Muscle of leg (tissue), 11 donors: ENCODE measurements around the gene STPG4. TPM values are rescaled to one million over a fixed set of nuclear protein-coding genes. Genes with fewer than 3 reads are reported as not detected.

ENCODE experiments used
- DNase-seq: peaks from one replicate; pipeline ENCODE4 v3.0.0; 2013
- H3K27ac ChIP-seq: one replicate; pipeline ENCODE4 v1.5.1; 2013; ENCODE audit warnings: mild to moderate bottlenecking, low read length, control low read depth
- H3K27me3 ChIP-seq: one replicate; pipeline ENCODE4 v1.6.1; 2013; ENCODE audit warnings: low read length; ENCODE audit not compliant: control insufficient read depth, insufficient read depth
- H3K36me3 ChIP-seq: one replicate; pipeline ENCODE4 v1.6.1; 2013; ENCODE audit warnings: low read length; ENCODE audit not compliant: control insufficient read depth, insufficient read depth
- H3K4me1 ChIP-seq: one replicate; pipeline ENCODE4 v1.6.1; 2013; ENCODE audit warnings: low read length; ENCODE audit not compliant: control insufficient read depth, insufficient read depth
- H3K4me3 ChIP-seq: one replicate; pipeline ENCODE4 v1.5.1; 2013; ENCODE audit warnings: low read length, control low read depth
- H3K9me3 ChIP-seq: replicated peaks from 2 replicates; pipeline ENCODE4 v1.6.1; 2013; ENCODE audit warnings: low read depth, low read length; ENCODE audit not compliant: control insufficient read depth
- WGBS: methylation state at CpG from one replicate; pipeline ENCODE4 v1.1.5; 2013; ENCODE audit warnings: missing lambda C conversion rate; ENCODE audit not compliant: insufficient coverage; 5-methylcytosine and 5-hydroxymethylcytosine counted together
- polyA plus RNA-seq, 8 donors: library from polyadenylated mRNA; unstranded; fragments of 120-200 nt; gene quantifications; one replicate each; pipeline versions ENCODE4 v1.2.1 to v1.2.3, GENCODE V29; 2013; ENCODE audit warnings: inconsistent platforms in 1 of 8, low replicate concordance in 1 of 8; ENCODE audit not compliant: insufficient read length in 8 of 8, insufficient read depth in 1 of 8
- total RNA-seq: library from RNA; stranded (reverse); fragments of 120-200 nt; gene quantifications from one replicate; pipeline ENCODE4 v1.2.4, GENCODE V29; 2013

STPG4 gene
- total and polyA plus RNA-seq, 9 donors: 0.12 to 0.22 (median 0.19) TPM; not detected in 6

DNA sequence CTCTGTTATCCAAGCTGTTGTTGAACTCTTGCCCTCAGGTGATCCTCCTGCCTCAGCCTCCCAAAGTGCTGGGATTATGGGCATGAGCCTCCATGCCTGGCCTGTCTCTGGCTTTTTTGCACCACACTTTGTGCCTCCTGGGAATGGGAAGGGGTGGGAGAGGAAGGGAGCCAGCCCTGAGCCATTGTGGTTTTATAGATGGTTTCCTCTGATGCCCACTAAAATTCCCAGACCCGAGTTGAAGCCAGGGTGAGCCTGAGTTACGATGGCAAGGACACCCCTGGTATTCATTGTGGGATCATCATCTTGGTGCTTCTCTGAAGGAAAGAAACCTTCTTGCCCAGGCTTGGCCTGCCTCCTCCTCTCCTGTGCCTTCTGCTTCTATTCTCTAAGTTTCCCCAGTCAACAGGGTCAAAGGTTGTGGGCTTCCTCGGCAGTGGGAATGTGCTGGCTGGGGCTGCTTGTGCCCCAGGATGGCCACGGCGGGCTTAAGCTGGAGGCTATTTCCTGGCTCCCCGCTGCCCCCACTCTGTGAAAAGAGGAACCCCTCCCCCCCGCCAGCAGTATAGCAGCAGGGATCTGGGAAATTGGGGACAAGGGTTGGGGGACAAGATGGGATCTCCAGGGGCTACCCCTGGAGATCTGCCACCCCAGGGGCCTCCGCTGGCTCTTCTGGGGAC lies 106.2 kb downstream of the STPG4 start:
- H3K9me3 ChIP-seq: no peaks in the 10 kb centered on the region
- WGBS: 86% methylated on average over 2 of the region's 8 CpGs
- no peak overlapping the region for H3K27ac ChIP-seq
- peaks cover 46% of the 10 kb centered on the region for H3K4me1 ChIP-seq
- H3K36me3 ChIP-seq: peaks cover 49% of the 10 kb centered on the region
- no peaks in the 10 kb centered on the region for H3K27me3 ChIP-seq
- DNase-seq: no peak
- no peak overlapping the region for H3K4me3 ChIP-seq

DNA sequence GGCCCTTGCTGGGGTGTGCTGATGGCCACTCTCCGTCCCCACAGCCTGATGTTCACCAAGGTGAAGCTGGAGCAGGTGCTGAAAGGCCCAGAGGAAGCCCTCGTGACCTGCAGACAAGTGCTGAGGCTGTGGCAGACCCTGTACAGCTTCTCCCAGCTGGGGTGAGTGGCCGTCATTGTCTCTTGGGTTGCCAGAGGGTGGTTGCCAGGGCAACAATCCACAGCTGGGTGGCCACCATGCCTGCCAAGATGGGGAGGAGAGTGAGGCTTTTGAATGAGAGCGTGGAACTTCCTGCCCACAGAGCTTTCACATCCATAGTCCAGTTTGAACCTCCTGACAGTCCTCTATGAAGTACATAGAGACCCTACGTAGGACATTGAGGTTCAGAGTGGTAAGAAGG lies 108.8 kb downstream of the STPG4 start:
- Histone ChIP-seq H3K36me3 (peaks cover 32% of the 10 kb centered on the region), H3K9me3 (no peaks in the 10 kb centered on the region), H3K27me3 (no peaks in the 10 kb centered on the region), H3K4me3 (no peak overlapping the region), H3K4me1 (peaks cover 58% of the 10 kb centered on the region), H3K27ac (no peak overlapping the region)
- WGBS: 75% methylated on average over 2 of the region's 5 CpGs
- DNase-seq: no peak

DNA sequence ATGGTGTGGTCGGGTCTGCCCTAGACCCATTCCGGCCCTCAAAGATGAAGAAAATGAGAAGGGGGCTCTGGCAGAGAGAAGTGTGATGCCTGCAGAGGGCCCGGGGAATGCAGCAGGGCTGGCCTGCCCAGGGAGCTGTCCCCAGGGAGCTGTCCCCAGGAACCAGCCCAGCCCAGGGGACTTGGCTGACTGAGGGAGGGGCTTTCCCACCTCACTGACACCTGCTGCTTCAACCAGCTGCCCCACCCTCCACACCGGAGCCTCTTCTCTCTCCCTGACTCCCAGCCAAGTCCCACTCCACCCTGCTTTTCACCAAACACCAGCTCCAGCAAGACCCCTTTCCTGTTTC lies 111.2 kb downstream of the STPG4 start:
- Histone ChIP-seq H3K27ac (peak overlapping the region; percentile 71), H3K4me1 (peaks cover 77% of the 10 kb centered on the region)

GRCh38 chr2:47043142-47043890 lies 111.8 kb downstream of the STPG4 start:
- no peaks in the 10 kb centered on the region for H3K9me3 ChIP-seq
- peaks cover 78% of the 10 kb centered on the region for H3K4me1 ChIP-seq
- DNase-seq: peak; percentile 77
- H3K27me3 ChIP-seq: no peaks in the 10 kb centered on the region
- peak overlapping the region; percentile 86 for H3K27ac ChIP-seq
- WGBS: 53% methylated on average over 7 of the region's 8 CpGs
- no peak overlapping the region for H3K4me3 ChIP-seq
- peaks cover 21% of the 10 kb centered on the region for H3K36me3 ChIP-seq

More for the DNA sequence above, 111.2 kb downstream of the STPG4 start:
- WGBS: 50% methylated on average over 4 of the region's 4 CpGs
- Histone ChIP-seq H3K36me3 (peaks cover 21% of the 10 kb centered on the region), H3K4me3 (no peak overlapping the region), H3K9me3 (no peaks in the 10 kb centered on the region), H3K27me3 (no peaks in the 10 kb centered on the region)
- no peak for DNase-seq

- no peak for DNase-seq
- no peaks in the 10 kb centered on the region for H3K9me3 ChIP-seq
- H3K4me3 ChIP-seq: no peak overlapping the region
- peaks cover 11% of the 10 kb centered on the region for H3K36me3 ChIP-seq
- peaks cover 88% of the 10 kb centered on the region for H3K4me1 ChIP-seq
- no peaks in the 10 kb centered on the region for H3K27me3 ChIP-seq
- H3K27ac ChIP-seq: no peak overlapping the region
- WGBS: 93% methylated on average over 5 of the region's 11 CpGs
Observed at GRCh38 chr2:47041891-47042684, 113.0 kb downstream of the STPG4 start.

- H3K27me3 ChIP-seq: no peaks in the 10 kb centered on the region
- 18% methylated on average over 8 of the region's 8 CpGs for WGBS
- DNase-seq: peak; percentile 90
- H3K27ac ChIP-seq: peak overlapping the region; percentile 89
- peaks cover 5% of the 10 kb centered on the region for H3K36me3 ChIP-seq
- no peaks in the 10 kb centered on the region for H3K9me3 ChIP-seq
- H3K4me3 ChIP-seq: no peak overlapping the region
- H3K4me1 ChIP-seq: peaks cover 90% of the 10 kb centered on the region
Observed at GRCh38 chr2:47041063-47041462, 114.0 kb downstream of the STPG4 start.

- peak overlapping the region; percentile 89 for H3K27ac ChIP-seq
- H3K27me3 ChIP-seq: no peaks in the 10 kb centered on the region
- no peaks in the 10 kb centered on the region for H3K9me3 ChIP-seq
- 49% methylated on average over 5 of the region's 10 CpGs for WGBS
- peaks cover 7% of the 10 kb centered on the region for H3K36me3 ChIP-seq
- H3K4me3 ChIP-seq: no peak overlapping the region
- peak; percentile 45 for DNase-seq
- peaks cover 90% of the 10 kb centered on the region for H3K4me1 ChIP-seq
Observed at GRCh38 chr2:47040651-47041050, 114.5 kb downstream of the STPG4 start.

GRCh38 chr2:47039913-47040562 lies 115.1 kb downstream of the STPG4 start:
- peak overlapping the region; percentile 89 for H3K27ac ChIP-seq
- H3K9me3 ChIP-seq: no peaks in the 10 kb centered on the region
- H3K27me3 ChIP-seq: no peaks in the 10 kb centered on the region
- H3K4me3 ChIP-seq: no peak overlapping the region
- DNase-seq: no peak
- H3K4me1 ChIP-seq: peaks cover 91% of the 10 kb centered on the region
- peaks cover 9% of the 10 kb centered on the region for H3K36me3 ChIP-seq
- 82% methylated on average over 16 of the region's 17 CpGs for WGBS

DNA sequence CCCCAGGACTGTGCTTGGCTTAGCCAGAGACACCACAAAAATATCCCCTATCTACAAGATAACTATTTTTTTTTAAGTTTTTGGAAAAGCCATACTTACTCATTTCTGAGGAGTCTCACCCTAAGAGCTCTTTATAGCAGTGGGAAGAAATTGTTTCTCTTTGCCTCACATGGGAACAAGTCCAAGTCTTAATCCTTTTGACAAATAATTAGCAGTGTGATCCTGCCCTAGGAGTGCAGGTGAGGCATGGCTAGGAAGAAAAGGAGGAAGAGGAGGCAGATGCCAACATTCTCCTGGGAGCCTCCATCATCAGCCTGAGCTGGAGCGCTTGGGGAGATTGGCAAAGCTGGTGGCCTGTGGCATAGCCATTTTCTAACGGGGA lies 115.6 kb downstream of the STPG4 start:
- no peak overlapping the region for H3K4me3 ChIP-seq
- no peak overlapping the region for H3K27ac ChIP-seq
- DNase-seq: no peak
- H3K4me1 ChIP-seq: peaks cover 91% of the 10 kb centered on the region
- peaks cover 9% of the 10 kb centered on the region for H3K36me3 ChIP-seq
- H3K27me3 ChIP-seq: no peaks in the 10 kb centered on the region
- WGBS: 100% methylated on average over 1 of the region's 2 CpGs
- H3K9me3 ChIP-seq: no peaks in the 10 kb centered on the region
